K562 (cell line): ENCODE results near the gene HS3ST2. TPM values are rescaled to one million over a fixed set of nuclear protein-coding genes. Genes with fewer than 3 reads are reported as not detected.

Source experiments
- CXXC5 ChIP-seq: fragments of 250-450 bp; sonication (Bioruptor Pico); IDR thresholded peaks from 2 replicates; pipeline ENCODE4 v1.8.0; 2022; ENCODE audit warnings: inconsistent platforms, mild to moderate bottlenecking, moderate library complexity
- E2F6 ChIP-seq, 2 experiments: IDR thresholded peaks; 2 replicates each; pipeline ENCODE4 v1.6.1; 2011; ENCODE audit warnings: borderline replicate concordance in 1 of 2, control low read depth in 1 of 2, low read depth in 1 of 2, low read length in 1 of 2, mild to moderate bottlenecking in 1 of 2, mixed read lengths in 1 of 2, moderate library complexity in 1 of 2; ENCODE audit not compliant: insufficient read depth in 1 of 2, insufficient read length in 1 of 2, poor library complexity in 1 of 2, severe bottlenecking in 1 of 2; ENCODE audit errors: extremely low read depth in 1 of 2
- FOXO4 ChIP-seq: fragments of 450-650 bp; formaldehyde crosslinking; IDR thresholded peaks from 2 replicates; pipeline ENCODE4 v1.4.0; 2020; ENCODE audit warnings: mild to moderate bottlenecking, moderate library complexity
- HSF4 ChIP-seq: fragments of 250-450 bp; sonication (Bioruptor Pico); IDR thresholded peaks from 2 replicates; pipeline ENCODE4 v2.1.2; 2022; ENCODE audit warnings: mild to moderate bottlenecking, moderate library complexity, borderline replicate concordance
- SIN3A ChIP-seq, 2 experiments: fragments of 150-350 bp in 1 of 2; IDR thresholded peaks; 2 replicates each; pipeline ENCODE4 v1.6.1; 2011 to 2016; ENCODE audit warnings: borderline replicate concordance in 2 of 2, low read depth in 2 of 2, low read length in 2 of 2, mild to moderate bottlenecking in 2 of 2, moderate library complexity in 2 of 2; ENCODE audit not compliant: control insufficient read depth in 1 of 2
- ZNF184 ChIP-seq: sonication (generic); formaldehyde crosslinking; IDR thresholded peaks from 2 replicates; pipeline ENCODE4 v1.5.0; 2020; ENCODE audit warnings: missing genetic modification reagents
- ZNF277 ChIP-seq: fragments of 250-450 bp; sonication (Bioruptor Pico); IDR thresholded peaks from 2 replicates; pipeline ENCODE4 v1.8.0; 2022; ENCODE audit warnings: inconsistent platforms, mild to moderate bottlenecking, moderate library complexity, borderline replicate concordance
- polyA plus RNA-seq, 8 experiments: library from polyadenylated mRNA; depleted of rRNA in 4 of 8; stranded (reverse) in 5 of 8; unstranded in 3 of 8; fragments of >200 nt; fragmentation: Nextera tagmentation in 2 of 8; fragmentation: Illumina TruSeq in 1 of 8; extraction: Ambion mirVana in 2 of 8; extraction: Trizol in 1 of 8; gene quantifications; 2 replicates each; pipeline versions ENCODE4 v1.2.1 to v1.2.3, GENCODE V29; 2011 to 2014; ENCODE audit warnings: inconsistent platforms in 1 of 8, missing spikeins in 1 of 8
- total RNA-seq, 7 experiments: library from RNA; depleted of rRNA in 6 of 7; stranded (reverse); fragments of >200 nt in 6 of 7; fragmentation: Illumina TruSeq in 2 of 7; extraction: Trizol in 2 of 7; gene quantifications; 2 replicates each; pipeline versions ENCODE4 v1.2.1 to v1.2.3, GENCODE V29; 2011 to 2021; ENCODE audit warnings: low replicate concordance in 1 of 7
- TF ChIP-seq, protein P1 (sequence below): fragments of 450-650 bp; IDR thresholded peaks from 2 replicates; pipeline ENCODE4 v1.6.1; 2016; ENCODE audit warnings: mild to moderate bottlenecking, moderate library complexity
- TF ChIP-seq, protein P2 (sequence below): fragments of 250-450 bp; sonication (Bioruptor Pico); IDR thresholded peaks from 2 replicates; pipeline ENCODE4 v1.8.0; 2021; ENCODE audit warnings: moderate library complexity, mild to moderate bottlenecking, inconsistent platforms

The HS3ST2 gene
- total and polyA plus RNA-seq, 9 of the 15 experiments (the other 6 are each of a cell fraction or from before 2014, with no cell fraction given) = not detected

DNA sequence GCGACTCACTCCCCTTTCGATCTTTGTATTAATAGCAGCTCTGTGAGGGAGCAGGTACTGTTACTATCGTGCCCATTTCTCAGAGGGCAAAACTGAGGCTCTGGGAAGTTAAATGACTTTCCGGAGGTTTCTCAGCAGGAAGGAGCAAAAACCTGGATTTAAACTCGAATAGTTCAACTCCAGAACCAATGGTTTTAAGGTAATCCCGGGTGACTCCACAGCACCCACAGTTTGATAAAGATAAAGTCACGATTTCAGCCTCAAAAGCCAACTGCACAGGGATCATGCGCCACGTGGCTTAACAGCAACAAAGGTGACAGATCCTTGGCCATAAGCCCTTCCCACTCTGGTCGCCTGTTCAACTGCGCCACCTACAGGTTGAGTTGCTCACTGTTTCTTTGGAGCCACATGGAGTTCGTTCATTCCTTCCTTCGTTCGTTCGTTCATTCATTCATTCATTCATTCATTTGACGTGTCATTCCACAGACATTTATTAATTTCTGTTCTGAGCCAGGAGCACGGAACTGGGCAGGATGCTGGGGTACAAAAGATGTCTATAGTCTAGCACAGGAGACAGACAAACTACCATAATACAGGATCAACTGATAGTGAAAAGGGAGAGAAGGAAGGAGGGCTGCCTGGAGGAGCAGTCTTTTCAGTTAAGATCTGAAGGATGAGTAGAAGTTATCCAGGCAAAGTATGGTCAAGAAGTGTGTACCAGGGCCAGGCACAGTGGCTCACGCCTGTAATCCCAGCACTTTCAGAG lies 134.8 kb downstream of the HS3ST2 start (continued):
- TF ChIP-seq FOXO4 (CRISPR knock-in tag) = no peak
- TF ChIP-seq, protein P1, sequence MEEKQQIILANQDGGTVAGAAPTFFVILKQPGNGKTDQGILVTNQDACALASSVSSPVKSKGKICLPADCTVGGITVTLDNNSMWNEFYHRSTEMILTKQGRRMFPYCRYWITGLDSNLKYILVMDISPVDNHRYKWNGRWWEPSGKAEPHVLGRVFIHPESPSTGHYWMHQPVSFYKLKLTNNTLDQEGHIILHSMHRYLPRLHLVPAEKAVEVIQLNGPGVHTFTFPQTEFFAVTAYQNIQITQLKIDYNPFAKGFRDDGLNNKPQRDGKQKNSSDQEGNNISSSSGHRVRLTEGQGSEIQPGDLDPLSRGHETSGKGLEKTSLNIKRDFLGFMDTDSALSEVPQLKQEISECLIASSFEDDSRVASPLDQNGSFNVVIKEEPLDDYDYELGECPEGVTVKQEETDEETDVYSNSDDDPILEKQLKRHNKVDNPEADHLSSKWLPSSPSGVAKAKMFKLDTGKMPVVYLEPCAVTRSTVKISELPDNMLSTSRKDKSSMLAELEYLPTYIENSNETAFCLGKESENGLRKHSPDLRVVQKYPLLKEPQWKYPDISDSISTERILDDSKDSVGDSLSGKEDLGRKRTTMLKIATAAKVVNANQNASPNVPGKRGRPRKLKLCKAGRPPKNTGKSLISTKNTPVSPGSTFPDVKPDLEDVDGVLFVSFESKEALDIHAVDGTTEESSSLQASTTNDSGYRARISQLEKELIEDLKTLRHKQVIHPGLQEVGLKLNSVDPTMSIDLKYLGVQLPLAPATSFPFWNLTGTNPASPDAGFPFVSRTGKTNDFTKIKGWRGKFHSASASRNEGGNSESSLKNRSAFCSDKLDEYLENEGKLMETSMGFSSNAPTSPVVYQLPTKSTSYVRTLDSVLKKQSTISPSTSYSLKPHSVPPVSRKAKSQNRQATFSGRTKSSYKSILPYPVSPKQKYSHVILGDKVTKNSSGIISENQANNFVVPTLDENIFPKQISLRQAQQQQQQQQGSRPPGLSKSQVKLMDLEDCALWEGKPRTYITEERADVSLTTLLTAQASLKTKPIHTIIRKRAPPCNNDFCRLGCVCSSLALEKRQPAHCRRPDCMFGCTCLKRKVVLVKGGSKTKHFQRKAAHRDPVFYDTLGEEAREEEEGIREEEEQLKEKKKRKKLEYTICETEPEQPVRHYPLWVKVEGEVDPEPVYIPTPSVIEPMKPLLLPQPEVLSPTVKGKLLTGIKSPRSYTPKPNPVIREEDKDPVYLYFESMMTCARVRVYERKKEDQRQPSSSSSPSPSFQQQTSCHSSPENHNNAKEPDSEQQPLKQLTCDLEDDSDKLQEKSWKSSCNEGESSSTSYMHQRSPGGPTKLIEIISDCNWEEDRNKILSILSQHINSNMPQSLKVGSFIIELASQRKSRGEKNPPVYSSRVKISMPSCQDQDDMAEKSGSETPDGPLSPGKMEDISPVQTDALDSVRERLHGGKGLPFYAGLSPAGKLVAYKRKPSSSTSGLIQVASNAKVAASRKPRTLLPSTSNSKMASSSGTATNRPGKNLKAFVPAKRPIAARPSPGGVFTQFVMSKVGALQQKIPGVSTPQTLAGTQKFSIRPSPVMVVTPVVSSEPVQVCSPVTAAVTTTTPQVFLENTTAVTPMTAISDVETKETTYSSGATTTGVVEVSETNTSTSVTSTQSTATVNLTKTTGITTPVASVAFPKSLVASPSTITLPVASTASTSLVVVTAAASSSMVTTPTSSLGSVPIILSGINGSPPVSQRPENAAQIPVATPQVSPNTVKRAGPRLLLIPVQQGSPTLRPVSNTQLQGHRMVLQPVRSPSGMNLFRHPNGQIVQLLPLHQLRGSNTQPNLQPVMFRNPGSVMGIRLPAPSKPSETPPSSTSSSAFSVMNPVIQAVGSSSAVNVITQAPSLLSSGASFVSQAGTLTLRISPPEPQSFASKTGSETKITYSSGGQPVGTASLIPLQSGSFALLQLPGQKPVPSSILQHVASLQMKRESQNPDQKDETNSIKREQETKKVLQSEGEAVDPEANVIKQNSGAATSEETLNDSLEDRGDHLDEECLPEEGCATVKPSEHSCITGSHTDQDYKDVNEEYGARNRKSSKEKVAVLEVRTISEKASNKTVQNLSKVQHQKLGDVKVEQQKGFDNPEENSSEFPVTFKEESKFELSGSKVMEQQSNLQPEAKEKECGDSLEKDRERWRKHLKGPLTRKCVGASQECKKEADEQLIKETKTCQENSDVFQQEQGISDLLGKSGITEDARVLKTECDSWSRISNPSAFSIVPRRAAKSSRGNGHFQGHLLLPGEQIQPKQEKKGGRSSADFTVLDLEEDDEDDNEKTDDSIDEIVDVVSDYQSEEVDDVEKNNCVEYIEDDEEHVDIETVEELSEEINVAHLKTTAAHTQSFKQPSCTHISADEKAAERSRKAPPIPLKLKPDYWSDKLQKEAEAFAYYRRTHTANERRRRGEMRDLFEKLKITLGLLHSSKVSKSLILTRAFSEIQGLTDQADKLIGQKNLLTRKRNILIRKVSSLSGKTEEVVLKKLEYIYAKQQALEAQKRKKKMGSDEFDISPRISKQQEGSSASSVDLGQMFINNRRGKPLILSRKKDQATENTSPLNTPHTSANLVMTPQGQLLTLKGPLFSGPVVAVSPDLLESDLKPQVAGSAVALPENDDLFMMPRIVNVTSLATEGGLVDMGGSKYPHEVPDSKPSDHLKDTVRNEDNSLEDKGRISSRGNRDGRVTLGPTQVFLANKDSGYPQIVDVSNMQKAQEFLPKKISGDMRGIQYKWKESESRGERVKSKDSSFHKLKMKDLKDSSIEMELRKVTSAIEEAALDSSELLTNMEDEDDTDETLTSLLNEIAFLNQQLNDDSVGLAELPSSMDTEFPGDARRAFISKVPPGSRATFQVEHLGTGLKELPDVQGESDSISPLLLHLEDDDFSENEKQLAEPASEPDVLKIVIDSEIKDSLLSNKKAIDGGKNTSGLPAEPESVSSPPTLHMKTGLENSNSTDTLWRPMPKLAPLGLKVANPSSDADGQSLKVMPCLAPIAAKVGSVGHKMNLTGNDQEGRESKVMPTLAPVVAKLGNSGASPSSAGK = peak; percentile 97
- TF ChIP-seq E2F6 (IDR thresholded peaks at IDR 0.05; ENCODE audit: borderline replicate concordance in 1 of 2, extremely low read depth in 1 of 2, insufficient read depth in 1 of 2, insufficient read length in 1 of 2, low read depth in 1 of 2, low read length in 1 of 2, poor library complexity in 1 of 2, severe bottlenecking in 1 of 2) = peak; percentile 95 to 96
- TF ChIP-seq SIN3A (IDR thresholded peaks at IDR 0.05; ENCODE audit: borderline replicate concordance in 2 of 2, control insufficient read depth in 1 of 2, low read depth in 2 of 2, low read length in 2 of 2) = peak in 1 of 2 experiments; percentile 81; a peak in 1 of 4 replicates
- no peak for TF ChIP-seq ZNF277 (CRISPR knock-in tag)
- peak; percentile 35; the same call in 1 of the 2 replicates for TF ChIP-seq CXXC5 (CRISPR knock-in tag)
- no peak for TF ChIP-seq HSF4
- TF ChIP-seq, protein P2, sequence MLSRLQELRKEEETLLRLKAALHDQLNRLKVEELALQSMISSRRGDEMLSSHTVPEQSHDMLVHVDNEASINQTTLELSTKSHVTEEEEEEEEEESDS (CRISPR knock-in tag) = no peak
- no peak for TF ChIP-seq ZNF184
